ENCODE data around the gene SLC5A3. TPM values are rescaled to one million over a fixed set of nuclear protein-coding genes. Genes with fewer than 3 reads are reported as not detected.

The SLC5A3 gene
- total and polyA plus RNA-seq, 11 donors, result 1.1 to 6.2 (median 3.5) TPM

- Histone ChIP-seq H3K27me3 (no peaks in the 10 kb centered on the region), H3K27ac (no peak overlapping the region), H3K4me1 (no peaks in the 10 kb centered on the region), H3K4me3 (no peak overlapping the region), H3K9me3 (peaks cover 0 to 4% (median 0%) of the 10 kb centered on the region in 12 donors), H3K36me3 (no peaks in the 10 kb centered on the region)
- no peak for TF ChIP-seq CTCF (IDR thresholded peaks at IDR 0.05)
- TF ChIP-seq POLR2A (IDR thresholded peaks at IDR 0.05), result no peak
- 80 to 86% (median 84%) methylated on average over 5 of the region's 5 CpGs for WGBS, 4 donors
- DNase-seq, result no peak
- intact Hi-C loops (cut with DNase I), result no loop called here
- ATAC-seq, result no peak
These were observed 21.2 kb upstream of the SLC5A3 start for GRCh38 chr21:34052171-34052570.

GRCh38 chr21:34054259-34054658 lies 19.1 kb upstream of the SLC5A3 start:
- WGBS, 4 donors, result 82 to 91% (median 86%) methylated on average over 4 of the region's 4 CpGs
- intact Hi-C loops (cut with DNase I), result no loop called here
- Histone ChIP-seq H3K9me3 (no peaks in the 10 kb centered on the region), H3K27me3 (no peaks in the 10 kb centered on the region), H3K27ac (no peak overlapping the region), H3K36me3 (no peaks in the 10 kb centered on the region), H3K4me1 (no peaks in the 10 kb centered on the region), H3K4me3 (no peak overlapping the region)
- ATAC-seq, result no peak
- no peak for TF ChIP-seq POLR2A (IDR thresholded peaks at IDR 0.05)
- TF ChIP-seq CTCF (IDR thresholded peaks at IDR 0.05), result no peak
- DNase-seq, result no peak

GRCh38 chr21:34055615-34056014 lies 17.8 kb upstream of the SLC5A3 start:
- TF ChIP-seq POLR2A (IDR thresholded peaks at IDR 0.05) (no peak), CTCF (IDR thresholded peaks at IDR 0.05) (no peak)
- Histone ChIP-seq H3K9me3 (no peaks in the 10 kb centered on the region), H3K27ac (no peak overlapping the region), H3K27me3 (no peaks in the 10 kb centered on the region), H3K4me3 (no peak overlapping the region), H3K36me3 (no peaks in the 10 kb centered on the region), H3K4me1 (no peaks in the 10 kb centered on the region)
- DNase-seq, result no peak
- WGBS, 4 donors, result 87 to 94% (median 91%) methylated on average over 5 of the region's 5 CpGs
- intact Hi-C loops (cut with DNase I), result no loop called here
- ATAC-seq, result no peak

- TF ChIP-seq POLR2A (IDR thresholded peaks at IDR 0.05), result no peak
- no peak for TF ChIP-seq CTCF (IDR thresholded peaks at IDR 0.05)
- Histone ChIP-seq H3K9me3 (no peaks in the 10 kb centered on the region), H3K27ac (no peak overlapping the region), H3K4me3 (no peak overlapping the region), H3K36me3 (no peaks in the 10 kb centered on the region), H3K4me1 (no peaks in the 10 kb centered on the region), H3K27me3 (no peaks in the 10 kb centered on the region)
- ATAC-seq (no peak), DNase-seq (no peak)
- WGBS, 4 donors, result 80 to 91% (median 87%) methylated on average over 3 of the region's 3 CpGs
- intact Hi-C loops (cut with DNase I), result loop anchor here in 3 of 10 donors (5.0 to 10.0 kb wide), 3 partner anchors 50 to 263 kb away; no protein-coding TSS in a partner anchor
These were observed 11.4 kb upstream of the SLC5A3 start for GRCh38 chr21:34061983-34062382.

Measured in heart left ventricle (tissue), 16 donors.